ENCODE measurements around the gene PCDHB14.

DNA sequence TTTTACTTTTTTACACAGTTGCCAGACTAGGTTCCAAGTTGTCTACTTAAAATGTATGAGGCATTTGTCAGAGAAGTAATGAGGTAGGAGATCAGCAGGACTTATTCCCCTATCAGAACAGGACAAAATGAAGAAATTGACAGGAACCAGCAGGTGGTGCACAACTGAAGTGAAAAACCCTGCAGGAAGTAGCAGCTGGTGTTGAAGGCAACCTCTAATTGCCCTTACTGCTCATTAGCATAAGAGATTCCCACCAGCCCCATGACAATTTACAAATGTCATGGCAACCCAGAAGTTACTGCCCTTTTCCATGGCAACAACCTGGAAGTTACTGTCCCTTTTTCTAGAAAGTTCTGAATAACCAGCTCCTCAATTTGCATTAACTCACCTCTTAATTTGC, 27.4 kb downstream of the PCDHB14 start:
- TF ChIP-seq, protein P1, sequence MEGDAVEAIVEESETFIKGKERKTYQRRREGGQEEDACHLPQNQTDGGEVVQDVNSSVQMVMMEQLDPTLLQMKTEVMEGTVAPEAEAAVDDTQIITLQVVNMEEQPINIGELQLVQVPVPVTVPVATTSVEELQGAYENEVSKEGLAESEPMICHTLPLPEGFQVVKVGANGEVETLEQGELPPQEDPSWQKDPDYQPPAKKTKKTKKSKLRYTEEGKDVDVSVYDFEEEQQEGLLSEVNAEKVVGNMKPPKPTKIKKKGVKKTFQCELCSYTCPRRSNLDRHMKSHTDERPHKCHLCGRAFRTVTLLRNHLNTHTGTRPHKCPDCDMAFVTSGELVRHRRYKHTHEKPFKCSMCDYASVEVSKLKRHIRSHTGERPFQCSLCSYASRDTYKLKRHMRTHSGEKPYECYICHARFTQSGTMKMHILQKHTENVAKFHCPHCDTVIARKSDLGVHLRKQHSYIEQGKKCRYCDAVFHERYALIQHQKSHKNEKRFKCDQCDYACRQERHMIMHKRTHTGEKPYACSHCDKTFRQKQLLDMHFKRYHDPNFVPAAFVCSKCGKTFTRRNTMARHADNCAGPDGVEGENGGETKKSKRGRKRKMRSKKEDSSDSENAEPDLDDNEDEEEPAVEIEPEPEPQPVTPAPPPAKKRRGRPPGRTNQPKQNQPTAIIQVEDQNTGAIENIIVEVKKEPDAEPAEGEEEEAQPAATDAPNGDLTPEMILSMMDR (conservative IDR thresholded peaks at IDR 0.05; ENCODE audit: low read length): no peak
- no peak for TF ChIP-seq EZH2phosphoT487 (IDR thresholded peaks at IDR 0.05; ENCODE audit: borderline replicate concordance)
